WTC11 (cell line): ENCODE data around the gene SPEN. TPM values are rescaled to one million over a fixed set of nuclear protein-coding genes. Genes with fewer than 3 reads are reported as not detected.

ENCODE experiments used
- ATAC-seq: fragments of 200-7000 bp; cut with Tn5 transposase; 2 replicates; pipeline ENCODE4 v1.10.0; 2021; ENCODE audit warnings: mild to moderate bottlenecking, moderate library complexity
- CTCF ChIA-PET: fragments of 300-600 bp; sonication (Branson Sonifier 250); formaldehyde crosslinking; loops from one replicate; lab custom pipeline; 2021; ENCODE audit warnings: antibody characterized with exemption; lab: Charles Lee
- POLR2A ChIA-PET: fragments of 350-600 bp; sonication (Branson Sonifier 250); formaldehyde crosslinking; loops from one replicate; lab custom pipeline; 2021; ENCODE audit warnings: antibody characterized with exemption; lab: Charles Lee
- DNase-seq: peaks from one replicate; pipeline ENCODE4 v3.0.0; 2021; ENCODE audit warnings: low spot score
- H3K27ac Mint-ChIP-seq: 2 replicates; pipeline ENCODE4 v1.8.0; 2021; ENCODE audit warnings: mixed read lengths
- H3K27me3 Mint-ChIP-seq: 2 replicates; pipeline ENCODE4 v1.8.0; 2021; ENCODE audit warnings: low read depth, mild to moderate bottlenecking, moderate library complexity, mixed read lengths
- H3K36me3 Mint-ChIP-seq: 2 replicates; pipeline ENCODE4 v1.8.0; 2021; ENCODE audit warnings: mixed read lengths
- H3K4me1 Mint-ChIP-seq: 2 replicates; pipeline ENCODE4 v1.8.0; 2022; ENCODE audit warnings: mixed read lengths
- H3K4me3 Mint-ChIP-seq: 2 replicates; pipeline ENCODE4 v1.8.0; 2021; ENCODE audit warnings: mild to moderate bottlenecking, moderate library complexity, mixed read lengths
- H3K9me3 Mint-ChIP-seq: 2 replicates; pipeline ENCODE4 v1.8.0; 2021; ENCODE audit warnings: mixed read lengths
- CREM ChIP-seq: sonication (generic); formaldehyde crosslinking; IDR thresholded peaks from 2 replicates; pipeline ENCODE4 v1.8.1; 2022; ENCODE audit warnings: mild to moderate bottlenecking, missing genetic modification reagents, moderate library complexity
- EMX1 ChIP-seq: fragments of 250-450 bp; sonication (Bioruptor Pico); IDR thresholded peaks from 2 replicates; pipeline ENCODE4 v1.8.0; 2021; ENCODE audit warnings: mild to moderate bottlenecking
- FOXK1 ChIP-seq: sonication (generic); formaldehyde crosslinking; IDR thresholded peaks from 2 replicates; pipeline ENCODE4 v1.8.0; 2022; ENCODE audit warnings: mild to moderate bottlenecking, moderate library complexity, missing genetic modification reagents
- JUN ChIP-seq: sonication (generic); formaldehyde crosslinking; IDR thresholded peaks from 2 replicates; pipeline ENCODE4 v1.8.0; 2023; ENCODE audit warnings: mild to moderate bottlenecking, missing genetic modification reagents
- PRRX2 ChIP-seq: fragments of 250-450 bp; sonication (Bioruptor Pico); IDR thresholded peaks from 2 replicates; pipeline ENCODE4 v1.8.0; 2021; ENCODE audit warnings: mild to moderate bottlenecking
- RELA ChIP-seq: sonication (generic); formaldehyde crosslinking; IDR thresholded peaks from 2 replicates; pipeline ENCODE4 v1.8.1; 2022; ENCODE audit warnings: missing genetic modification reagents, mild to moderate bottlenecking, borderline replicate concordance
- TEAD1 ChIP-seq: sonication (generic); formaldehyde crosslinking; IDR thresholded peaks from 2 replicates; pipeline ENCODE4 v1.8.0; 2022; ENCODE audit warnings: mild to moderate bottlenecking, missing genetic modification reagents
- ZNF219 ChIP-seq: sonication (generic); formaldehyde crosslinking; IDR thresholded peaks from 2 replicates; pipeline ENCODE4 v1.8.0; 2023; ENCODE audit warnings: missing genetic modification reagents, mild to moderate bottlenecking, borderline replicate concordance
- total RNA-seq: library from RNA; stranded (reverse); gene quantifications from 3 replicates; pipeline ENCODE4 v1.2.3, GENCODE V29; 2021
- TF ChIP-seq, protein P1 (sequence below): fragments of 250-450 bp; sonication (Bioruptor Pico); IDR thresholded peaks from 2 replicates; pipeline ENCODE4 v2.1.2; 2022; ENCODE audit warnings: mild to moderate bottlenecking, moderate library complexity
- TF ChIP-seq, protein P2 (sequence below): sonication (generic); formaldehyde crosslinking; IDR thresholded peaks from 2 replicates; pipeline ENCODE4 v1.8.0; 2023; ENCODE audit warnings: mild to moderate bottlenecking, missing genetic modification reagents
- TF ChIP-seq, protein P3 (sequence below): sonication (generic); formaldehyde crosslinking; IDR thresholded peaks from 2 replicates; pipeline ENCODE4 v1.8.1; 2022; ENCODE audit warnings: mild to moderate bottlenecking, moderate library complexity, missing genetic modification reagents
- TF ChIP-seq, protein P4 (sequence below): sonication (generic); formaldehyde crosslinking; IDR thresholded peaks from 2 replicates; pipeline ENCODE4 v1.8.1; 2022; ENCODE audit warnings: low read depth, mild to moderate bottlenecking, moderate library complexity, missing genetic modification reagents, borderline replicate concordance
- TF ChIP-seq, protein P5 (sequence below): fragments of 250-450 bp; sonication (Bioruptor Pico); IDR thresholded peaks from 2 replicates; pipeline ENCODE4 v1.9.0; 2021; ENCODE audit warnings: mild to moderate bottlenecking
- TF ChIP-seq, protein P6 (sequence below): sonication (generic); formaldehyde crosslinking; IDR thresholded peaks from 2 replicates; pipeline ENCODE4 v1.8.1; 2023; ENCODE audit warnings: mild to moderate bottlenecking, missing genetic modification reagents
- TF ChIP-seq, protein P7 (sequence below): fragments of 250-450 bp; sonication (Bioruptor Pico); IDR thresholded peaks from 2 replicates; pipeline ENCODE4 v1.8.0; 2021; ENCODE audit warnings: mild to moderate bottlenecking
- TF ChIP-seq, protein P8 (sequence below): sonication (generic); formaldehyde crosslinking; IDR thresholded peaks from 2 replicates; pipeline ENCODE4 v1.8.1; 2022; ENCODE audit warnings: mild to moderate bottlenecking, missing genetic modification reagents, moderate library complexity, borderline replicate concordance
- TF ChIP-seq, protein P9 (sequence below): sonication (generic); formaldehyde crosslinking; IDR thresholded peaks from 2 replicates; pipeline ENCODE4 v1.8.0; 2023; ENCODE audit warnings: missing genetic modification reagents

SPEN gene
- total RNA-seq, 1 experiment from 2014 or later: 48.8 TPM

DNA sequence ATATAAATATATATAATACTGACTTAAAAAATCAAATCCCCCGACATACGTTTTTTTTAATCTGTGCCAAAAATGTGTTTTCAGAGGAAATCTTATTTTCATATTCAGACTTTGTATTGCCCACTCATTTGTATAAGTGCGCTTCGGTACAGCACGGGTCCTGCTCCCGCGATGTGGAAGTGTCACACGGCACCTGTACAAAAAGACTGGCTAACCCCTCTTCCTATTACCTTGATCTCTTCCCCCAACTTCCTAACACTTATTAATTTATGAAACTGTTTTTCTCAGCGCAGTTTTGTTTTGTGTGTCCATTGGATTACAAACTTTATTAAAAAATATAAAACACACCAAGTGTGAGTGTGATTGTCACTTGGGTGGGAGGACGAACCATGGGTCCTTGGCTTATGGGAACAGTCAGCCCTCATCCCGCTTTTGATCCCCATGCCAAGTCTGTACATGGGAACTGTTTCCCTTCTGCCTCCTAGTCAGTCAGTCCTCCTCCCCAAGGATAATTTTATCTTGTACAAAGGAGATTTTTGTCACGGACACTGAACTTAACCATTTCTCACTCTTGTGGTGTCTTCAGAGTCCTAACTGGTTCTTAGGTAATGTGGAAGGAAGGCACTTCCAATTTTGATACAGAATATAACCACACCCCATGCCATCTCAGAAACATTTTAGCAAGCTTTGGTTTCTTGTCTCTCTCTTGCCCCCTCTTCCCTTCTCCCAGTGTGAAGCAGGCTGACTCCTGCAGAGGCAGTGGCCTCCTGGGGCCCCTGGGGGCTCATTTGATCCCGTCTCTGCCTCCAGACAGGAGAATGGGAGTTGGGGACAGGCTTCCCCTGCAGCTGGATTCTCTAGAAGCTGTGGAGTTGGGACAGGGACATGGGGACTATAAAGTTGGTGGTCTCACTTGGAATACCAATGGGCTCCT, 92.9 kb downstream of the SPEN start:
- peaks cover 6% of the 10 kb centered on the region for H3K4me1 Mint-ChIP-seq
- POLR2A ChIA-PET: no interaction called here
- TF ChIP-seq ZNF219 (CRISPR knock-in tag) (no peak), PRRX2 (no peak), JUN (no peak), RELA (CRISPR knock-in tag) (no peak), FOXK1 (CRISPR knock-in tag) (no peak), TEAD1 (CRISPR knock-in tag) (no peak), EMX1 (CRISPR knock-in tag) (no peak), CREM (CRISPR knock-in tag) (no peak)
- TF ChIP-seq, protein P1, sequence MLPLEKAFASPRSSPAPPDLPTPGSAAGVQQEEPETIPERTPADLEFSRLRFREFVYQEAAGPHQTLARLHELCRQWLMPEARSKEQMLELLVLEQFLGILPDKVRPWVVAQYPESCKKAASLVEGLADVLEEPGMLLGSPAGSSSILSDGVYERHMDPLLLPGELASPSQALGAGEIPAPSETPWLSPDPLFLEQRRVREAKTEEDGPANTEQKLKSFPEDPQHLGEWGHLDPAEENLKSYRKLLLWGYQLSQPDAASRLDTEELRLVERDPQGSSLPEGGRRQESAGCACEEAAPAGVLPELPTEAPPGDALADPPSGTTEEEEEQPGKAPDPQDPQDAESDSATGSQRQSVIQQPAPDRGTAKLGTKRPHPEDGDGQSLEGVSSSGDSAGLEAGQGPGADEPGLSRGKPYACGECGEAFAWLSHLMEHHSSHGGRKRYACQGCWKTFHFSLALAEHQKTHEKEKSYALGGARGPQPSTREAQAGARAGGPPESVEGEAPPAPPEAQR: no peak
- TF ChIP-seq, protein P2, sequence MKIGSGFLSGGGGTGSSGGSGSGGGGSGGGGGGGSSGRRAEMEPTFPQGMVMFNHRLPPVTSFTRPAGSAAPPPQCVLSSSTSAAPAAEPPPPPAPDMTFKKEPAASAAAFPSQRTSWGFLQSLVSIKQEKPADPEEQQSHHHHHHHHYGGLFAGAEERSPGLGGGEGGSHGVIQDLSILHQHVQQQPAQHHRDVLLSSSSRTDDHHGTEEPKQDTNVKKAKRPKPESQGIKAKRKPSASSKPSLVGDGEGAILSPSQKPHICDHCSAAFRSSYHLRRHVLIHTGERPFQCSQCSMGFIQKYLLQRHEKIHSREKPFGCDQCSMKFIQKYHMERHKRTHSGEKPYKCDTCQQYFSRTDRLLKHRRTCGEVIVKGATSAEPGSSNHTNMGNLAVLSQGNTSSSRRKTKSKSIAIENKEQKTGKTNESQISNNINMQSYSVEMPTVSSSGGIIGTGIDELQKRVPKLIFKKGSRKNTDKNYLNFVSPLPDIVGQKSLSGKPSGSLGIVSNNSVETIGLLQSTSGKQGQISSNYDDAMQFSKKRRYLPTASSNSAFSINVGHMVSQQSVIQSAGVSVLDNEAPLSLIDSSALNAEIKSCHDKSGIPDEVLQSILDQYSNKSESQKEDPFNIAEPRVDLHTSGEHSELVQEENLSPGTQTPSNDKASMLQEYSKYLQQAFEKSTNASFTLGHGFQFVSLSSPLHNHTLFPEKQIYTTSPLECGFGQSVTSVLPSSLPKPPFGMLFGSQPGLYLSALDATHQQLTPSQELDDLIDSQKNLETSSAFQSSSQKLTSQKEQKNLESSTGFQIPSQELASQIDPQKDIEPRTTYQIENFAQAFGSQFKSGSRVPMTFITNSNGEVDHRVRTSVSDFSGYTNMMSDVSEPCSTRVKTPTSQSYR (CRISPR knock-in tag): no peak
- TF ChIP-seq, protein P3, sequence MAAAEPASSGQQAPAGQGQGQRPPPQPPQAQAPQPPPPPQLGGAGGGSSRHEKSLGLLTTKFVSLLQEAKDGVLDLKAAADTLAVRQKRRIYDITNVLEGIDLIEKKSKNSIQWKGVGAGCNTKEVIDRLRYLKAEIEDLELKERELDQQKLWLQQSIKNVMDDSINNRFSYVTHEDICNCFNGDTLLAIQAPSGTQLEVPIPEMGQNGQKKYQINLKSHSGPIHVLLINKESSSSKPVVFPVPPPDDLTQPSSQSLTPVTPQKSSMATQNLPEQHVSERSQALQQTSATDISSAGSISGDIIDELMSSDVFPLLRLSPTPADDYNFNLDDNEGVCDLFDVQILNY (CRISPR knock-in tag): no peak
- TF ChIP-seq, protein P4, sequence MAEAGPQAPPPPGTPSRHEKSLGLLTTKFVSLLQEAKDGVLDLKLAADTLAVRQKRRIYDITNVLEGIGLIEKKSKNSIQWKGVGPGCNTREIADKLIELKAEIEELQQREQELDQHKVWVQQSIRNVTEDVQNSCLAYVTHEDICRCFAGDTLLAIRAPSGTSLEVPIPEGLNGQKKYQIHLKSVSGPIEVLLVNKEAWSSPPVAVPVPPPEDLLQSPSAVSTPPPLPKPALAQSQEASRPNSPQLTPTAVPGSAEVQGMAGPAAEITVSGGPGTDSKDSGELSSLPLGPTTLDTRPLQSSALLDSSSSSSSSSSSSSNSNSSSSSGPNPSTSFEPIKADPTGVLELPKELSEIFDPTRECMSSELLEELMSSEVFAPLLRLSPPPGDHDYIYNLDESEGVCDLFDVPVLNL (CRISPR knock-in tag): no peak
- TF ChIP-seq, protein P5, sequence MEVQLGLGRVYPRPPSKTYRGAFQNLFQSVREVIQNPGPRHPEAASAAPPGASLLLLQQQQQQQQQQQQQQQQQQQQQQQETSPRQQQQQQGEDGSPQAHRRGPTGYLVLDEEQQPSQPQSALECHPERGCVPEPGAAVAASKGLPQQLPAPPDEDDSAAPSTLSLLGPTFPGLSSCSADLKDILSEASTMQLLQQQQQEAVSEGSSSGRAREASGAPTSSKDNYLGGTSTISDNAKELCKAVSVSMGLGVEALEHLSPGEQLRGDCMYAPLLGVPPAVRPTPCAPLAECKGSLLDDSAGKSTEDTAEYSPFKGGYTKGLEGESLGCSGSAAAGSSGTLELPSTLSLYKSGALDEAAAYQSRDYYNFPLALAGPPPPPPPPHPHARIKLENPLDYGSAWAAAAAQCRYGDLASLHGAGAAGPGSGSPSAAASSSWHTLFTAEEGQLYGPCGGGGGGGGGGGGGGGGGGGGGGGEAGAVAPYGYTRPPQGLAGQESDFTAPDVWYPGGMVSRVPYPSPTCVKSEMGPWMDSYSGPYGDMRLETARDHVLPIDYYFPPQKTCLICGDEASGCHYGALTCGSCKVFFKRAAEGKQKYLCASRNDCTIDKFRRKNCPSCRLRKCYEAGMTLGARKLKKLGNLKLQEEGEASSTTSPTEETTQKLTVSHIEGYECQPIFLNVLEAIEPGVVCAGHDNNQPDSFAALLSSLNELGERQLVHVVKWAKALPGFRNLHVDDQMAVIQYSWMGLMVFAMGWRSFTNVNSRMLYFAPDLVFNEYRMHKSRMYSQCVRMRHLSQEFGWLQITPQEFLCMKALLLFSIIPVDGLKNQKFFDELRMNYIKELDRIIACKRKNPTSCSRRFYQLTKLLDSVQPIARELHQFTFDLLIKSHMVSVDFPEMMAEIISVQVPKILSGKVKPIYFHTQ: no peak
- TF ChIP-seq, protein P6, sequence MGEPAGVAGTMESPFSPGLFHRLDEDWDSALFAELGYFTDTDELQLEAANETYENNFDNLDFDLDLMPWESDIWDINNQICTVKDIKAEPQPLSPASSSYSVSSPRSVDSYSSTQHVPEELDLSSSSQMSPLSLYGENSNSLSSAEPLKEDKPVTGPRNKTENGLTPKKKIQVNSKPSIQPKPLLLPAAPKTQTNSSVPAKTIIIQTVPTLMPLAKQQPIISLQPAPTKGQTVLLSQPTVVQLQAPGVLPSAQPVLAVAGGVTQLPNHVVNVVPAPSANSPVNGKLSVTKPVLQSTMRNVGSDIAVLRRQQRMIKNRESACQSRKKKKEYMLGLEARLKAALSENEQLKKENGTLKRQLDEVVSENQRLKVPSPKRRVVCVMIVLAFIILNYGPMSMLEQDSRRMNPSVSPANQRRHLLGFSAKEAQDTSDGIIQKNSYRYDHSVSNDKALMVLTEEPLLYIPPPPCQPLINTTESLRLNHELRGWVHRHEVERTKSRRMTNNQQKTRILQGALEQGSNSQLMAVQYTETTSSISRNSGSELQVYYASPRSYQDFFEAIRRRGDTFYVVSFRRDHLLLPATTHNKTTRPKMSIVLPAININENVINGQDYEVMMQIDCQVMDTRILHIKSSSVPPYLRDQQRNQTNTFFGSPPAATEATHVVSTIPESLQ (CRISPR knock-in tag): no peak
- TF ChIP-seq, protein P7, sequence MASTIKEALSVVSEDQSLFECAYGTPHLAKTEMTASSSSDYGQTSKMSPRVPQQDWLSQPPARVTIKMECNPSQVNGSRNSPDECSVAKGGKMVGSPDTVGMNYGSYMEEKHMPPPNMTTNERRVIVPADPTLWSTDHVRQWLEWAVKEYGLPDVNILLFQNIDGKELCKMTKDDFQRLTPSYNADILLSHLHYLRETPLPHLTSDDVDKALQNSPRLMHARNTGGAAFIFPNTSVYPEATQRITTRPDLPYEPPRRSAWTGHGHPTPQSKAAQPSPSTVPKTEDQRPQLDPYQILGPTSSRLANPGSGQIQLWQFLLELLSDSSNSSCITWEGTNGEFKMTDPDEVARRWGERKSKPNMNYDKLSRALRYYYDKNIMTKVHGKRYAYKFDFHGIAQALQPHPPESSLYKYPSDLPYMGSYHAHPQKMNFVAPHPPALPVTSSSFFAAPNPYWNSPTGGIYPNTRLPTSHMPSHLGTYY: no peak
- TF ChIP-seq, protein P8, sequence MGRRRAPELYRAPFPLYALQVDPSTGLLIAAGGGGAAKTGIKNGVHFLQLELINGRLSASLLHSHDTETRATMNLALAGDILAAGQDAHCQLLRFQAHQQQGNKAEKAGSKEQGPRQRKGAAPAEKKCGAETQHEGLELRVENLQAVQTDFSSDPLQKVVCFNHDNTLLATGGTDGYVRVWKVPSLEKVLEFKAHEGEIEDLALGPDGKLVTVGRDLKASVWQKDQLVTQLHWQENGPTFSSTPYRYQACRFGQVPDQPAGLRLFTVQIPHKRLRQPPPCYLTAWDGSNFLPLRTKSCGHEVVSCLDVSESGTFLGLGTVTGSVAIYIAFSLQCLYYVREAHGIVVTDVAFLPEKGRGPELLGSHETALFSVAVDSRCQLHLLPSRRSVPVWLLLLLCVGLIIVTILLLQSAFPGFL (CRISPR knock-in tag): no peak
- TF ChIP-seq, protein P9, sequence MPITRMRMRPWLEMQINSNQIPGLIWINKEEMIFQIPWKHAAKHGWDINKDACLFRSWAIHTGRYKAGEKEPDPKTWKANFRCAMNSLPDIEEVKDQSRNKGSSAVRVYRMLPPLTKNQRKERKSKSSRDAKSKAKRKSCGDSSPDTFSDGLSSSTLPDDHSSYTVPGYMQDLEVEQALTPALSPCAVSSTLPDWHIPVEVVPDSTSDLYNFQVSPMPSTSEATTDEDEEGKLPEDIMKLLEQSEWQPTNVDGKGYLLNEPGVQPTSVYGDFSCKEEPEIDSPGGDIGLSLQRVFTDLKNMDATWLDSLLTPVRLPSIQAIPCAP (CRISPR knock-in tag): no peak
- ATAC-seq: no peak
- CTCF ChIA-PET: interaction anchor here (2.3 kb wide), 1 partner anchor 148 kb away, joined by 9 read pairs; no protein-coding TSS in a partner anchor
- no peaks in the 10 kb centered on the region for H3K27me3 Mint-ChIP-seq
- H3K27ac Mint-ChIP-seq: no peak overlapping the region
- no peak overlapping the region for H3K4me3 Mint-ChIP-seq
- no peaks in the 10 kb centered on the region for H3K9me3 Mint-ChIP-seq
- H3K36me3 Mint-ChIP-seq: peaks cover 32% of the 10 kb centered on the region
- DNase-seq: no peak
